Measurements from ENCODE around the gene ACSF3.

GRCh38 chr16:89077076-89077475 lies 16.6 kb upstream of the ACSF3 start:
- no peak for TF ChIP-seq CTCF (conservative IDR thresholded peaks at IDR 0.05; ENCODE audit: low read depth, low read length)
- TF ChIP-seq RCOR1 (IDR thresholded peaks at IDR 0.05; ENCODE audit: insufficient replicate concordance, low read length), result no peak
- TF ChIP-seq USF2 (IDR thresholded peaks at IDR 0.05; ENCODE audit: low read depth, low read length), result no peak
- TF ChIP-seq FOS (IDR thresholded peaks at IDR 0.05; ENCODE audit: low read depth, low read length), result no peak
- TF ChIP-seq MXI1 (IDR thresholded peaks at IDR 0.05; ENCODE audit: borderline replicate concordance, low read depth, low read length), result no peak
- TF ChIP-seq POLR2A (IDR thresholded peaks at IDR 0.05; ENCODE audit: low read depth, low read length), result no peak
- TF ChIP-seq SMC3 (IDR thresholded peaks at IDR 0.05; ENCODE audit: low read depth, low read length), result no peak
- no peak for TF ChIP-seq RFX5 (IDR thresholded peaks at IDR 0.05; ENCODE audit: low read depth, low read length)
- no peak for TF ChIP-seq RAD21 (IDR thresholded peaks at IDR 0.05; ENCODE audit: low read length)
- TF ChIP-seq CEBPB (IDR thresholded peaks at IDR 0.05; ENCODE audit: low read depth, low read length), result no peak
- TF ChIP-seq BHLHE40 (IDR thresholded peaks at IDR 0.05; ENCODE audit: low read depth, low read length), result no peak
- TF ChIP-seq CHD1 (IDR thresholded peaks at IDR 0.05; ENCODE audit: low read depth, low read length), result no peak
- TF ChIP-seq MAFK (IDR thresholded peaks at IDR 0.05; ENCODE audit: low read depth, low read length), result no peak
